Smooth muscle cell (in vitro differentiated cells): ENCODE data around the gene RHBDD3. TPM values are rescaled to one million over a fixed set of nuclear protein-coding genes. Genes with fewer than 3 reads are reported as not detected.

Experiments used
- DNase-seq: peaks from one replicate; lab custom pipeline; 2025; ENCODE audit not compliant: unreplicated experiment; lab: John Stamatoyannopoulos, UW
- H2AFZ ChIP-seq: fragments of 200-600 bp; sonication (generic); 2 replicates; pipeline ENCODE4 v1.6.0; 2016; ENCODE audit warnings: antibody characterized with exemption, low read depth, mild to moderate bottlenecking
- H3F3A ChIP-seq: fragments of 200-600 bp; sonication (generic); 2 replicates; pipeline ENCODE4 v1.6.0; 2017; ENCODE audit warnings: antibody characterized with exemption, low read depth
- H3K27ac ChIP-seq: fragments of 200-600 bp; sonication (generic); 2 replicates; pipeline ENCODE4 v1.5.1; 2016; ENCODE audit warnings: low read depth, mild to moderate bottlenecking
- H3K27me3 ChIP-seq: fragments of 200-600 bp; sonication (generic); 2 replicates; pipeline ENCODE4 v1.6.1; 2016; ENCODE audit warnings: low read depth, mild to moderate bottlenecking
- H3K36me3 ChIP-seq: fragments of 200-600 bp; sonication (generic); 2 replicates; pipeline ENCODE4 v1.5.1; 2016; ENCODE audit warnings: low read depth
- H3K4me1 ChIP-seq: fragments of 200-600 bp; sonication (generic); 2 replicates; pipeline ENCODE4 v1.5.1; 2016; ENCODE audit warnings: low read depth
- H3K4me2 ChIP-seq: fragments of 200-600 bp; sonication (generic); 2 replicates; pipeline ENCODE4 v1.6.0; 2016; ENCODE audit warnings: mild to moderate bottlenecking
- H3K4me3 ChIP-seq: fragments of 200-600 bp; sonication (generic); 2 replicates; pipeline ENCODE4 v1.5.1; 2016; ENCODE audit warnings: mild to moderate bottlenecking
- H3K79me2 ChIP-seq: fragments of 200-600 bp; sonication (generic); 2 replicates; pipeline ENCODE4 v1.6.0; 2016; ENCODE audit warnings: low read depth, mild to moderate bottlenecking
- H3K9ac ChIP-seq: fragments of 200-600 bp; sonication (generic); 2 replicates; pipeline ENCODE4 v1.6.0; 2016; ENCODE audit warnings: low read depth
- H3K9me3 ChIP-seq: fragments of 200-600 bp; sonication (generic); replicated peaks from 2 replicates; pipeline ENCODE4 v1.5.1; 2016; ENCODE audit warnings: low read depth
- H4K20me1 ChIP-seq: fragments of 200-600 bp; sonication (generic); 2 replicates; pipeline ENCODE4 v1.6.0; 2016; ENCODE audit warnings: low read depth
- WGBS: methylation state at CpG from one replicate; pipeline ENCODE4 v1.1.7; 2016; ENCODE audit warnings: low lambda C conversion rate; 5-methylcytosine and 5-hydroxymethylcytosine counted together
- polyA plus RNA-seq: library from polyadenylated mRNA; unstranded; fragments of >200 nt; fragmentation: Nextera tagmentation; extraction: Ambion mirVana; gene quantifications from 2 replicates; pipeline ENCODE4 v1.2.1, GENCODE V29; 2016
- total RNA-seq: library from RNA; depleted of rRNA; stranded (reverse); fragments of >200 nt; gene quantifications from 2 replicates; pipeline ENCODE4 v1.2.3, GENCODE V29; 2014
- TF ChIP-seq, protein P1 (sequence below): fragments of 200-600 bp; sonication (generic); IDR thresholded peaks from 2 replicates; pipeline ENCODE4 v1.5.1; 2017; ENCODE audit warnings: borderline replicate concordance, mild to moderate bottlenecking, antibody characterized with exemption; ENCODE audit not compliant: insufficient read depth, poor library complexity, severe bottlenecking

The RHBDD3 gene
- total and polyA plus RNA-seq, 2 experiments from 2014 or later: 16.5 to 39.1 TPM

DNA sequence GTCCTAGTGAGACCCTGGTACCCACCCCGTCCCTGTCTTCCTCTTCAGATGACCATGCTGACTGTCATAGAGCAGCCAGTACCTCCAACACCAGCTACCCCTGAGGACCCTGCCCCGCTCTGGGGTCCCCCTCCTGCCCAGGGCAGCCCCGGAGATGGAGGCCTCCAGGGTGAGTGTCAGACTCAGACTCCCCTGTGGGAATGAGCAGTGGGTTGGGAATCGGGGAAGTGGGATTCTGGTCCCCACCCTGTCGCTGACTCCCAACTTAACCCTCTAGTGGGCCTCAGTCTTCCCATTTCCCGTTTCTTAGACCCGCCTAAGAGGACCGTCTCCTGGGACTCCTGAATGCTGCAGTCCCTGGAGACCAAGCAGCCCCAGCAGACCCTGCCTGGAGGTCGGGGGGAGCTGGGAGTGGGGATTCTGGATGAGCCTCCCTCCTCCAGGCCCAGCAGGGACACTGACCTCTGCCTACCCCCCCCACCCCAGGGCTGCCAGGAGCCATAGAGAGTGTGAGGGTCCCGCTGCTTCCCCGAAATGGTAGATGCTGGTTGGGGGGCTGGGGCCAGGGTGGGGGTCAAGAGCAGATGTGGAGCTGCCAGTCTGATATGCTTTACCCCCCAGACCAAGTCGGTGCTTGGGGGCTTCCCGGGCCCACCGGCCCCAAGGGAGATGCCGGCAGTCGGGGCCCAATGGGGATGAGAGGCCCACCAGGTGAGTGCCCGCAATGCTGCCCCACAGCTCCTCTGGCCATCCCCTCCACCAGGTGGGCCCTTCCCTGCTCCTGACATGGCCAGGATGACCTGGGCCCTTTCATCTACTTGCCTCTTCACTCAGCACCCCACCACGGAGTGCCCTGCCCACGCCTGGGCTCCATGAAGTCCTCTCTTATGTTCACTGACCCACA, 36.6 kb downstream of the RHBDD3 start:
- Histone ChIP-seq H3K36me3 (no peaks in the 10 kb centered on the region), H3K27ac (no peak overlapping the region), H3K4me3 (no peak overlapping the region), H3K4me1 (no peaks in the 10 kb centered on the region), H4K20me1 (no peaks in the 10 kb centered on the region), H3K27me3 (no peaks in the 10 kb centered on the region), H2AFZ (no peak overlapping the region), H3K9ac (no peak overlapping the region), H3F3A (no peaks in the 10 kb centered on the region), H3K79me2 (no peaks in the 10 kb centered on the region), H3K9me3 (no peaks in the 10 kb centered on the region), H3K4me2 (no peak overlapping the region)
- TF ChIP-seq, protein P1, sequence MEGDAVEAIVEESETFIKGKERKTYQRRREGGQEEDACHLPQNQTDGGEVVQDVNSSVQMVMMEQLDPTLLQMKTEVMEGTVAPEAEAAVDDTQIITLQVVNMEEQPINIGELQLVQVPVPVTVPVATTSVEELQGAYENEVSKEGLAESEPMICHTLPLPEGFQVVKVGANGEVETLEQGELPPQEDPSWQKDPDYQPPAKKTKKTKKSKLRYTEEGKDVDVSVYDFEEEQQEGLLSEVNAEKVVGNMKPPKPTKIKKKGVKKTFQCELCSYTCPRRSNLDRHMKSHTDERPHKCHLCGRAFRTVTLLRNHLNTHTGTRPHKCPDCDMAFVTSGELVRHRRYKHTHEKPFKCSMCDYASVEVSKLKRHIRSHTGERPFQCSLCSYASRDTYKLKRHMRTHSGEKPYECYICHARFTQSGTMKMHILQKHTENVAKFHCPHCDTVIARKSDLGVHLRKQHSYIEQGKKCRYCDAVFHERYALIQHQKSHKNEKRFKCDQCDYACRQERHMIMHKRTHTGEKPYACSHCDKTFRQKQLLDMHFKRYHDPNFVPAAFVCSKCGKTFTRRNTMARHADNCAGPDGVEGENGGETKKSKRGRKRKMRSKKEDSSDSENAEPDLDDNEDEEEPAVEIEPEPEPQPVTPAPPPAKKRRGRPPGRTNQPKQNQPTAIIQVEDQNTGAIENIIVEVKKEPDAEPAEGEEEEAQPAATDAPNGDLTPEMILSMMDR: no peak
- DNase-seq: no peak
- WGBS: 91% methylated on average over 16 of the region's 19 CpGs

DNA sequence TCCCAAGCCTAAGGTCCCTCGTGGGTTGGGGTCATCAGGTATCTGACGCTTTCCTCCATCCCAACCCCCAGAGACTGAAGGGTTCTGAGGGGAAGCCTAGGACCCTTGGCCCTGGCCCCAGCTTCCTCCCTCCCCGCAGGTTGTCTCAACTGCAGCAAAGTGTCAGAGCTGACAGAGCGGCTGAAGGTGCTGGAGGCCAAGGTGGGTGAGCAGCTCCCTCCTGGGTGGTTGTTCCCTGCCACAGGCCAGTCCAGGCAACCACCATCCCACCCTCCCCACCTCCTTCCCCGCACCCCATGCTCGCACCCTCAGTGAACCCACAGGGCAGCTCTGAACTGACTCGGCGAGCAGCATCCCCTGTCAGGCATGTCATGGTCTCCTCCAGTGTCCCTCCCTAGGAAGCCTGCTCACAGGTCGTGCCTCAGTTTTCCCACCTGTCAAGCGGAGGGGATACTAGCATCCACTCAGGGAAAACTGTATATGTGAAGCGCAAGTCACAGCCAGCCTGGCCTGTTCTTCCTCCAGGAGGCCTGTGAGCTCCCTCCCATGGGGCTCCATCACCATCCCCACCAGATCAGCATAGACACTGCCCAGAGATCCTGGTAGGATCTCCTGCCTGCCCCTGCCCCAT, 41.3 kb downstream of the RHBDD3 start:
- H3K4me1 ChIP-seq: no peaks in the 10 kb centered on the region
- H3K4me3 ChIP-seq: no peak overlapping the region
- H3F3A ChIP-seq: no peaks in the 10 kb centered on the region
- H3K9ac ChIP-seq: no peak overlapping the region
- WGBS: 88% methylated on average over 9 of the region's 11 CpGs
- TF ChIP-seq, protein P1: no peak
- no peaks in the 10 kb centered on the region for H3K79me2 ChIP-seq
- H4K20me1 ChIP-seq: no peaks in the 10 kb centered on the region
- no peak overlapping the region for H3K4me2 ChIP-seq
- H3K27me3 ChIP-seq: no peaks in the 10 kb centered on the region
- no peak overlapping the region for H2AFZ ChIP-seq
- no peak overlapping the region for H3K27ac ChIP-seq
- no peaks in the 10 kb centered on the region for H3K9me3 ChIP-seq
- no peak for DNase-seq
- H3K36me3 ChIP-seq: no peaks in the 10 kb centered on the region

GRCh38 chr22:29225422-29226090, 42.2 kb downstream of the RHBDD3 start:
- Histone ChIP-seq H3K36me3 (no peaks in the 10 kb centered on the region), H3K27ac (no peak overlapping the region), H3K4me3 (no peak overlapping the region), H2AFZ (no peak overlapping the region), H3K4me1 (no peaks in the 10 kb centered on the region), H3F3A (no peaks in the 10 kb centered on the region), H3K9me3 (no peaks in the 10 kb centered on the region), H4K20me1 (no peaks in the 10 kb centered on the region), H3K9ac (no peak overlapping the region), H3K79me2 (no peaks in the 10 kb centered on the region), H3K27me3 (no peaks in the 10 kb centered on the region), H3K4me2 (no peak overlapping the region)
- WGBS: 67% methylated on average over 16 of the region's 16 CpGs
- TF ChIP-seq, protein P1: no peak
- no peak for DNase-seq
